ENCODE measurements around the gene BMX.
A peak's percentile ranks its signal among the peaks of the same experiment; 100 is the strongest.

BMX gene

GRCh38 chrX:15500497-15500966 lies at the start of gene BMX:
BMX (plus strand) TSS chrX:15500807; CDS start chrX:15508354, 7,547 bp downstream.
- DNase-seq: no peak

GRCh38 chrX:15451913-15452312 lies 48.7 kb upstream of the BMX start:
- DNase-seq: no peak

- no peak for DNase-seq
These were observed 35.9 kb upstream of the BMX start for GRCh38 chrX:15464704-15465103.

GRCh38 chrX:15465347-15465746 lies 35.3 kb upstream of the BMX start:
- DNase-seq: no peak

- DNase-seq: no peak
These were observed 34.5 kb upstream of the BMX start for GRCh38 chrX:15465896-15466651.

- DNase-seq: peak; percentile 66
These were observed 32.6 kb upstream of the BMX start for GRCh38 chrX:15468036-15468435.

- no peak for DNase-seq
These were observed 31.0 kb upstream of the BMX start for GRCh38 chrX:15469613-15470012.

- peak; percentile 43 for DNase-seq
These were observed 29.6 kb upstream of the BMX start for GRCh38 chrX:15471028-15471427.

- DNase-seq: no peak
These were observed 28.1 kb upstream of the BMX start for GRCh38 chrX:15472531-15472930.

- DNase-seq: no peak
These were observed 26.6 kb upstream of the BMX start for GRCh38 chrX:15474028-15474427.

- DNase-seq: no peak
These were observed 25.6 kb upstream of the BMX start for GRCh38 chrX:15475021-15475420.

GRCh38 chrX:15475486-15475885 lies 25.1 kb upstream of the BMX start:
- DNase-seq: no peak

GRCh38 chrX:15483891-15484290 lies 16.7 kb upstream of the BMX start:
- no peak for DNase-seq

GRCh38 chrX:15492469-15492868 lies 8.1 kb upstream of the BMX start:
- no peak for DNase-seq

GRCh38 chrX:15493118-15493962 lies 7.3 kb upstream of the BMX start, which contains the start of gene PIR:
PIR (minus strand) TSS chrX:15493333; CDS start chrX:15491257, 2,076 bp downstream.
- DNase-seq: no peak

- no peak for DNase-seq
These were observed 4.8 kb upstream of the BMX start for GRCh38 chrX:15495801-15496200.

- no peak for DNase-seq
These were observed 3.8 kb upstream of the BMX start for GRCh38 chrX:15496824-15497223.

GRCh38 chrX:15497865-15498264 lies 2.7 kb upstream of the BMX start:
- peak; percentile 50 for DNase-seq

GRCh38 chrX:15498741-15499140 lies 1.9 kb upstream of the BMX start:
- DNase-seq: no peak

GRCh38 chrX:15499976-15500375 lies 631 bp upstream of the BMX start:
- DNase-seq: no peak

- DNase-seq: no peak
These were observed 899 bp downstream of the BMX start for GRCh38 chrX:15501506-15501905.

GRCh38 chrX:15504661-15505060 lies 4.1 kb downstream of the BMX start:
- no peak for DNase-seq

- no peak for DNase-seq
These were observed 4.5 kb downstream of the BMX start for GRCh38 chrX:15505101-15505500.

- no peak for DNase-seq
These were observed 6.4 kb downstream of the BMX start for GRCh38 chrX:15507005-15507404.

Data from NCI-H1694 (cell line).